ENCODE results near the gene CYP19A1. TPM values are rescaled to one million over a fixed set of nuclear protein-coding genes. Genes with fewer than 3 reads are reported as not detected.
"Not testable (repeated sequence)": the region's sequence is repeated elsewhere in the genome, so short reads cannot be mapped to it uniquely, and the experiment has no call there.

Gene CYP19A1
- total RNA-seq, 1 experiment from 2014 or later: 0.94 TPM

DNA sequence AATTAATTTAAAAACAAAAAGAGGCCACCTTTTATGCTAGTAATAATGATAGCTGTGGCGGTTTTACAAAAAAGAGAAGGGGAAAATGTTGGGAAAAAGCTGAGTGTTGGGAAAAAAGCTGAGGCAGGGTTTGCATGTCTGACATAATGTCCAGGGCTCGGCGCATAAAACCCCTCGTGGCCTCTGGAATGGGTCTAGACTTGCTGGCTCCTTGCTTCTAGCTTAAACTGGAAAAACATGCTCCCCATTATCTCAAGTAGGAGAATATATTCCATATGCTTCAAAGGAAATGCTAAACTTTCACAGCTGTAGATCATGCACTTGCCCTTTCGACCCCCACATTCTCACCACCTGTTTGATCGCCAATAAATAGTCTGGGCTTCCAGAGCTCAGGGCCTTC lies 53.0 kb downstream of the CYP19A1 start:
- Histone ChIP-seq H3K4me3 (no peak overlapping the region), H3K9me3 (ENCODE audit: insufficient read depth, low read depth) (no peaks in the 10 kb centered on the region), H3K4me2 (no peak overlapping the region), H3K27ac (no peak overlapping the region), H3K36me3 (ENCODE audit: low read depth) (no peaks in the 10 kb centered on the region), H2AFZ (no peak overlapping the region), H3K4me1 (replicated peaks; ENCODE audit: insufficient read depth) (no peaks in the 10 kb centered on the region), H4K20me1 (ENCODE audit: insufficient read depth) (no peaks in the 10 kb centered on the region), H3K79me2 (ENCODE audit: low read depth) (no peaks in the 10 kb centered on the region), H3K9me2 (ENCODE audit: insufficient read depth) (no peaks in the 10 kb centered on the region), H3F3A (ENCODE audit: insufficient read depth, low read depth) (no peaks in the 10 kb centered on the region), H3K27me3 (ENCODE audit: insufficient read depth, low read depth) (no peaks in the 10 kb centered on the region)
- POLR2A ChIA-PET (ENCODE audit: unreplicated experiment): no interaction called here
- no peak for DNase-seq
- TF ChIP-seq, protein P1, sequence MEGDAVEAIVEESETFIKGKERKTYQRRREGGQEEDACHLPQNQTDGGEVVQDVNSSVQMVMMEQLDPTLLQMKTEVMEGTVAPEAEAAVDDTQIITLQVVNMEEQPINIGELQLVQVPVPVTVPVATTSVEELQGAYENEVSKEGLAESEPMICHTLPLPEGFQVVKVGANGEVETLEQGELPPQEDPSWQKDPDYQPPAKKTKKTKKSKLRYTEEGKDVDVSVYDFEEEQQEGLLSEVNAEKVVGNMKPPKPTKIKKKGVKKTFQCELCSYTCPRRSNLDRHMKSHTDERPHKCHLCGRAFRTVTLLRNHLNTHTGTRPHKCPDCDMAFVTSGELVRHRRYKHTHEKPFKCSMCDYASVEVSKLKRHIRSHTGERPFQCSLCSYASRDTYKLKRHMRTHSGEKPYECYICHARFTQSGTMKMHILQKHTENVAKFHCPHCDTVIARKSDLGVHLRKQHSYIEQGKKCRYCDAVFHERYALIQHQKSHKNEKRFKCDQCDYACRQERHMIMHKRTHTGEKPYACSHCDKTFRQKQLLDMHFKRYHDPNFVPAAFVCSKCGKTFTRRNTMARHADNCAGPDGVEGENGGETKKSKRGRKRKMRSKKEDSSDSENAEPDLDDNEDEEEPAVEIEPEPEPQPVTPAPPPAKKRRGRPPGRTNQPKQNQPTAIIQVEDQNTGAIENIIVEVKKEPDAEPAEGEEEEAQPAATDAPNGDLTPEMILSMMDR (conservative IDR thresholded peaks at IDR 0.05): no peak
- TF ChIP-seq EZH2 (IDR thresholded peaks at IDR 0.05; ENCODE audit: low read depth): no peak
- BruUV-seq (replicated peaks): no TSS peak
- intact Hi-C loops (cut with micrococcal nuclease; ENCODE audit: unreplicated experiment): no loop called here
- CTCF ChIA-PET: no interaction called here

DNA sequence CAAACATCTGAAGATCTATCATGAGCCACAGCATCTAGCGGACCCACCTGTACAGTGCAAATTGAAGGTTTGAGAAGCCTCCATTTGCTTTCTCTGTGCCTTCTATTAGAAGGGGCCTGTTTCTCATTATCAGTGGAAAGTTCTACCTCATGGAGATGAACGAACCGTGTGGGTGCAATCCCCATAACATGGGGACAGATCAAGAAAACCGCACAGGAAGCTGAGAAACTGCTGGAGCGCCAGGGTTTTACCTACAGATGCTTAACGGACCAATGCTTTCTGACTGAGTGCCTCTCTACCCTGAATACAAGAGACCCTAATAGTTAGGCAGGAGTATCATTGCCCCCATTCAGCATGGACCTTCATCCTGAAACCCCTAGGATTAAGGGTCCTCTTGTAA lies 53.5 kb downstream of the CYP19A1 start:
- Histone ChIP-seq H3K27me3 (ENCODE audit: insufficient read depth, low read depth) (no peaks in the 10 kb centered on the region), H3K9me3 (ENCODE audit: insufficient read depth, low read depth) (no peaks in the 10 kb centered on the region), H3F3A (ENCODE audit: insufficient read depth, low read depth) (no peaks in the 10 kb centered on the region), H2AFZ (no peak overlapping the region), H3K9me2 (ENCODE audit: insufficient read depth) (no peaks in the 10 kb centered on the region), H4K20me1 (ENCODE audit: insufficient read depth) (no peaks in the 10 kb centered on the region), H3K4me2 (no peak overlapping the region), H3K36me3 (ENCODE audit: low read depth) (no peaks in the 10 kb centered on the region), H3K4me3 (no peak overlapping the region), H3K4me1 (replicated peaks; ENCODE audit: insufficient read depth) (no peaks in the 10 kb centered on the region), H3K27ac (no peak overlapping the region), H3K79me2 (ENCODE audit: low read depth) (no peaks in the 10 kb centered on the region)
- TF ChIP-seq EZH2 (IDR thresholded peaks at IDR 0.05; ENCODE audit: low read depth): no peak
- TF ChIP-seq, protein P1 (conservative IDR thresholded peaks at IDR 0.05): no peak
- no peak for DNase-seq
- intact Hi-C loops (cut with micrococcal nuclease; ENCODE audit: unreplicated experiment): loop anchor here (5.0 kb wide), 1 partner anchor 117 kb away; no protein-coding TSS in a partner anchor
- no TSS peak for BruUV-seq (replicated peaks)
- CTCF ChIA-PET: no interaction called here
- POLR2A ChIA-PET (ENCODE audit: unreplicated experiment): no interaction called here

- Histone ChIP-seq H3K4me2 (no peak overlapping the region; the same call in 1 of the 2 replicates), H4K20me1 (ENCODE audit: insufficient read depth) (no peaks in the 10 kb centered on the region), H3K9me2 (ENCODE audit: insufficient read depth) (no peaks in the 10 kb centered on the region), H3K9me3 (ENCODE audit: insufficient read depth, low read depth) (no peaks in the 10 kb centered on the region), H3K27ac (no peak overlapping the region), H3K79me2 (ENCODE audit: low read depth) (no peaks in the 10 kb centered on the region), H3K4me1 (replicated peaks; ENCODE audit: insufficient read depth) (no peaks in the 10 kb centered on the region), H2AFZ (no peak overlapping the region), H3K4me3 (no peak overlapping the region), H3K36me3 (ENCODE audit: low read depth) (no peaks in the 10 kb centered on the region), H3F3A (ENCODE audit: insufficient read depth, low read depth) (no peaks in the 10 kb centered on the region), H3K27me3 (ENCODE audit: insufficient read depth, low read depth) (peaks cover 12% of the 10 kb centered on the region; the same call in 1 of the 2 replicates)
- BruUV-seq (replicated peaks): no TSS peak
- no peak for DNase-seq
- ChIA-PET CTCF (interaction anchor here (0.6 kb wide), 1 partner anchor 120 kb away, joined by 3 read pairs; no protein-coding TSS in a partner anchor), POLR2A (ENCODE audit: unreplicated experiment) (no interaction called here)
- intact Hi-C loops (cut with micrococcal nuclease; ENCODE audit: unreplicated experiment): loop anchor here (1.0 to 5.0 kb wide), 2 partner anchors 119 to 120 kb away; no protein-coding TSS in a partner anchor
- TF ChIP-seq EZH2 (IDR thresholded peaks at IDR 0.05; ENCODE audit: low read depth): no peak
- TF ChIP-seq, protein P1 (conservative IDR thresholded peaks at IDR 0.05): no peak
Measured at GRCh38 chr15:51283026-51283425, 55.4 kb downstream of the CYP19A1 start.

GRCh38 chr15:51282241-51282640 lies 56.2 kb downstream of the CYP19A1 start:
- intact Hi-C loops (cut with micrococcal nuclease; ENCODE audit: unreplicated experiment): loop anchor here (5.0 kb wide), 1 partner anchor 120 kb away; no protein-coding TSS in a partner anchor
- H3K36me3 ChIP-seq (ENCODE audit: low read depth); H3K4me3 ChIP-seq; H2AFZ ChIP-seq; H3K4me2 ChIP-seq; H4K20me1 ChIP-seq (ENCODE audit: insufficient read depth); POLR2A ChIA-PET (ENCODE audit: unreplicated experiment); BruUV-seq (replicated peaks); H3K79me2 ChIP-seq (ENCODE audit: low read depth); H3K27ac ChIP-seq; H3F3A ChIP-seq (ENCODE audit: insufficient read depth, low read depth); H3K9me3 ChIP-seq (ENCODE audit: insufficient read depth, low read depth); H3K4me1 ChIP-seq (replicated peaks; ENCODE audit: insufficient read depth); DNase-seq; H3K9me2 ChIP-seq (ENCODE audit: insufficient read depth): not testable (repeated sequence)
- CTCF ChIA-PET: interaction anchor here (1.4 kb wide), 1 partner anchor 119 kb away, joined by 4 read pairs; no protein-coding TSS in a partner anchor
- peaks cover 12% of the 10 kb centered on the region; the same call in 1 of the 2 replicates for H3K27me3 ChIP-seq (ENCODE audit: insufficient read depth, low read depth)

Data from PC-9 (cell line).